SU-DHL-6 (cell line): ENCODE data around the gene IL24.

Experiments
- EZH2phosphoT487 ChIP-seq: fragments of 200-600 bp; sonication (generic), shearing (Covaris generic); conservative IDR thresholded peaks from 2 replicates; pipeline ENCODE4 v1.6.1; 2018; ENCODE audit warnings: mild to moderate bottlenecking, antibody characterized with exemption, low read length, moderate library complexity, mixed read lengths
- TF ChIP-seq, protein P1 (sequence below): fragments of 200-600 bp; sonication (generic); IDR thresholded peaks from one replicate; pipeline ENCODE4 v1.5.1; 2017; ENCODE audit warnings: antibody characterized with exemption, mild to moderate bottlenecking, low read length, moderate library complexity; ENCODE audit not compliant: insufficient read depth, poor library complexity, severe bottlenecking

GRCh38 chr1:206898915-206899431 lies 1.7 kb downstream of the IL24 start:
- TF ChIP-seq EZH2phosphoT487, result no peak
- TF ChIP-seq, protein P1, sequence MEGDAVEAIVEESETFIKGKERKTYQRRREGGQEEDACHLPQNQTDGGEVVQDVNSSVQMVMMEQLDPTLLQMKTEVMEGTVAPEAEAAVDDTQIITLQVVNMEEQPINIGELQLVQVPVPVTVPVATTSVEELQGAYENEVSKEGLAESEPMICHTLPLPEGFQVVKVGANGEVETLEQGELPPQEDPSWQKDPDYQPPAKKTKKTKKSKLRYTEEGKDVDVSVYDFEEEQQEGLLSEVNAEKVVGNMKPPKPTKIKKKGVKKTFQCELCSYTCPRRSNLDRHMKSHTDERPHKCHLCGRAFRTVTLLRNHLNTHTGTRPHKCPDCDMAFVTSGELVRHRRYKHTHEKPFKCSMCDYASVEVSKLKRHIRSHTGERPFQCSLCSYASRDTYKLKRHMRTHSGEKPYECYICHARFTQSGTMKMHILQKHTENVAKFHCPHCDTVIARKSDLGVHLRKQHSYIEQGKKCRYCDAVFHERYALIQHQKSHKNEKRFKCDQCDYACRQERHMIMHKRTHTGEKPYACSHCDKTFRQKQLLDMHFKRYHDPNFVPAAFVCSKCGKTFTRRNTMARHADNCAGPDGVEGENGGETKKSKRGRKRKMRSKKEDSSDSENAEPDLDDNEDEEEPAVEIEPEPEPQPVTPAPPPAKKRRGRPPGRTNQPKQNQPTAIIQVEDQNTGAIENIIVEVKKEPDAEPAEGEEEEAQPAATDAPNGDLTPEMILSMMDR, result no peak
